ENCODE results near the gene IL21R.
"Not testable (repeated sequence)": the region's sequence is repeated elsewhere in the genome, so short reads cannot be mapped to it uniquely, and the experiment has no call there.

The IL21R gene

GRCh38 chr16:27398341-27398893 is 3.6 kb upstream of the IL21R start:
- intact Hi-C loops (cut with DNase I): not testable (repeated sequence)
- peak in 1 of 42 donors; percentile 33 for DNase-seq

DNA sequence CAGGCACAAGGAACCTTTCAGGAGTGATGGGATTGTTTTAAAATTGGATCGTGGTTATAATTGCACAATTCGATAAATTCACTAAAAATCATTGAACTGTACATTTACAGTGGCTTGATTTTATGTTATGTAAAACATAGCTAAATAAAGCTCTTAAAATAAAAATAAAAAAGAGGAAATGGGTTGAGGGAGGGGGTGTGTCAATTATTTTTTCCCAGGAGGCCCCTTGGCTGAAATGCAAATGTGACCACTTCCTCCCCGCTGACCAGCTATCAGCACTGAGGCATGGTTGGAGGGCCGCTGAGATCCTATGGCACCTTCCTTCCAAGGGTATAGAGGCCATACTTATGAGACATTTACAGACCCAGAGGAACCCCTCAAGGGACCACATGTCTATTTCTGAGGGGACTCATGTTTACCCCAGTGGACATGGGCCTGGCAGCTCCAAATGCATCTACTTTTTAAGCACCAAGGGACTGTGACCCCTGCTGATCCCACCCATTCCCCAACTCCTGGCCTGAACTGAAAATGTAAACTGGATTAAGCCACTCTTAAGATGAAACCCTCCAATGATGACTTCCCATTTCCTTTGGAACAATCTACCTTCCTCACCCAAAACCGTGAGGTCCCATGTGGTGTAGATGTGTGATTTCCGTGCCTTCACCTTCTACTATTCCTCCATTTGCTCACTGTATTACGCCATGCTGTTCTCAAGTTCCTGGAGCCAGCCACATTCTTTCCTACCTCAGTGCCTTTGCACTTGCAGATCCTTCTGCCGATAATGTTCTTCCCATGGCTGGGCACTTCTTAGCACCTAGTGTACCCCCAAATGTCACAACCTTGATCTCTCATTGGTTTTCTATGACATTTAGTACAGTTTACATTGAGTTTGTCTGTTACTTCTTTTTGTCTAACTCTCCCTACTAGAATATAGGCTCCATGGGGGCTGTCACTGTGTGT is 2.8 kb upstream of the IL21R start:
- peak in 1 of 42 donors; percentile 43 for DNase-seq
- intact Hi-C loops (cut with DNase I): no loop called here

GRCh38 chr16:27399969-27400368 is 2.0 kb upstream of the IL21R start:
- DNase-seq: no peak
- intact Hi-C loops (cut with DNase I): no loop called here

- intact Hi-C loops (cut with DNase I): no loop called here
- peak in 1 of 42 donors; percentile 14 for DNase-seq
These were observed 988 bp upstream of the IL21R start for GRCh38 chr16:27400751-27401620.

DNA sequence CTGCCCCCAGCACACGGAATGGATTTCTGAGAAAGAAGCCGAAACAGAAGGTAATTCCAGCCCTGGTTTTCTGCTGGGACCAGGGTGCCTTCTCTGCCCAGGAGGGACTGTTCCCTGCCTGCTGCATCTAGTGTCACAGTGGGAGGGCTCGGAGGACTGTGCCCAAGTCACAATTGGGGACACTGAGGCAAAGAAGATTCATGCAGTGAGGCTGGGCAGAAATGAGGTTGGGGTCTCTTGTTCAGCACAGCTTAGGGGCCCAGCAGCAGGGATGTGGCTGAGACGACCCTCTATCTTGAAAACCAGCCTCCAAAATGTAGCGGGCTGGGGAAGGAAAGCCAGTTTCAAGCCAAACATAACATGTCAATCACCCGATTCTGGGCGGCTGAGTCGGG is 592 bp downstream of the IL21R start:
- DNase-seq: no peak

GRCh38 chr16:27402964-27403600 is 1.1 kb downstream of the IL21R start:
- no peak for DNase-seq
- intact Hi-C loops (cut with DNase I): no loop called here

More for the DNA sequence above, 592 bp downstream of the IL21R start:
- intact Hi-C loops (cut with DNase I): no loop called here

DNA sequence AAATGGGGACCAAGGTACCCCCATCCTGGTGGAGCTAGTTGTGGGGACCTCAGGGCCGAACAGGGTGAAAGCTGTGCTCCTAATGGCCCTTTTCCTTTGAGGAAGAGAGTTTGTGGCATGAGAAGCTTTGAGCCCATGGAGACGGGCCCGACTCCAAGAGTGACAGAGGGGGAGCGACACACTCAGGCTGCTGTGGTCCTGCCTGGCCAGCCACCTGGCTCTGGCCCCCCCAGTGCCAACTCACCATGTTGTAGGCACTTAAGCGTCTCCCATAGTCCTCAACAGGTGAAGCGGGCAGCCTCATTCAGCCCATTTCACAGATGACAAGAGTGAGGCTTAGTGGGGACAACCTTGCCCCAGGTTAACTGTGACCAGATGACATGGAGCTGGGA is 1.6 kb downstream of the IL21R start:
- intact Hi-C loops (cut with DNase I): no loop called here
- no peak for DNase-seq

DNA sequence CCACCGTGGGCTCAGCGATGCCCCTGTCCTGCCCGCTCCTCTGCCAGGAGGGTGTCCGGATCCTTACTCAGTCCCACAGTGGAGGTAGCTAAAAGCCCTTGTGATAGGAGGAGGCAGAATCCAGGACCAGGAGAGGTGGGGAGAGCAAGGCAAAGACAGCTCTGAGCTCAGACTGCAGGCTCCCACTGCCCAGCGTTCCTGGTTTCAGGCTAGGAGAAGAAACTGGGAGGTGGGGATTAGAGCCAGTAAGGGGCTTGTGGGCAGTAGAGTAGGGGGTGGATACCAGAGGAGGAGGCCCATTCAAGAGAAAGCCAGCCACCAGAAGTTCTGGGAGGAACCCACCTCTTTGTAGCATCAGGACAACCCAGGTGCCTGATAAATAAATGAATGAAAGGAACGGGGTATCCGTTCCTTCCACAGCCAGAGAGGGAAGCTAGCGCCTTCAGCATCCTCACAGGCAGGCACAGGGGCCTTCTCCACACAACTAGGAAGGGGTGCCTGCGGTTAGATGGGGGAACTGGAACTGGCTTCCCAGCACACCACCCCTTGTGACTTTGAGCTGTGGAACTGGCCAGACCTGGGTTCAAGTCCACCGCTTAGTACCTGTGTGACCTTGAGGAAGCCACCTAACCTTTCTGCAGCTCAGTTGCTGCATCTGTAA is 2.3 kb downstream of the IL21R start:
- intact Hi-C loops (cut with DNase I): no loop called here
- no peak for DNase-seq

DNA sequence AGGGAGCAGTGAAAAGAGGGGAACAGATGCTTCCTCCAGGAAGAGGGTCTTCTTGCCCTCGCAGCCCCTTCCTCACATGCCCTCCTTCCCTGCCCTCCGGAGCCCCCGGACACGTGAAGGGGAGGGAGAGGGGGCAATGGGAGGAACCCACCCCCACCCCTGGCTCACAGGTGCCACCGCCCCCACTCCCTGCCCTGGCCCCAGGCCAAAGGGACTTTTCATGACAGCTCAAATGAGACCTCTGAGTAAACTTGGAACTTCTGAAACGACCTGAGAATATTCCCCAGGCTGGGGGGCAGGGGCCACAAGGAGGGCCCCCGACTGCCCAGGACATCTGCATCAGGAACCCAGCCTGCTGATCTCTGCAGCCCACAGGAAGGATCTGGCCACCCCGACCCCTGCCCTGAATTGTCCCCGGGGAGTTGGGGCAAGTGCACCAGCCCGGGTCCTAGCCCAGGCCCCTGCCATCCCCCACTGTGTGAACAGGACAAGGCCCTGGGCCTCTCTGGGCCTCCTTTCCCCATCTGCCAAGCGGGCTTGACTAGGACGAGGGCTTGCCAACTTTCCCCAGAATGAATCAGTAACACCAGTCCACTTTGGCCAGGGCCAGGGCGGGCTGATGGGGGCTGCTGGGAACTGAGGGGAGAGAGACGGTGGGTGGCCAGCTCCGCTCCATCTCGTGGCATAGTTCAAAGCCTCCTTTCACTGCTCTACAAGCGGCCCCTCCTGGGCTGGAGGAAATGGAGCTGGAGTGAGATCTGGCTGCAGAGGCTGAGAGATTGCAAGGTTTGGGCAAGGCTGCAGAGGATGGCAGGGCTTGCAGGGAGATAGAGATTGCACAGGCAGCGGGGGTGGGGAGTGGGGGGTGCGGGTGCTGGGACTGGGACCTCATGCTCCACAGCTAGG is 3.8 kb downstream of the IL21R start:
- DNase-seq: no peak
- intact Hi-C loops (cut with DNase I): no loop called here

DNA sequence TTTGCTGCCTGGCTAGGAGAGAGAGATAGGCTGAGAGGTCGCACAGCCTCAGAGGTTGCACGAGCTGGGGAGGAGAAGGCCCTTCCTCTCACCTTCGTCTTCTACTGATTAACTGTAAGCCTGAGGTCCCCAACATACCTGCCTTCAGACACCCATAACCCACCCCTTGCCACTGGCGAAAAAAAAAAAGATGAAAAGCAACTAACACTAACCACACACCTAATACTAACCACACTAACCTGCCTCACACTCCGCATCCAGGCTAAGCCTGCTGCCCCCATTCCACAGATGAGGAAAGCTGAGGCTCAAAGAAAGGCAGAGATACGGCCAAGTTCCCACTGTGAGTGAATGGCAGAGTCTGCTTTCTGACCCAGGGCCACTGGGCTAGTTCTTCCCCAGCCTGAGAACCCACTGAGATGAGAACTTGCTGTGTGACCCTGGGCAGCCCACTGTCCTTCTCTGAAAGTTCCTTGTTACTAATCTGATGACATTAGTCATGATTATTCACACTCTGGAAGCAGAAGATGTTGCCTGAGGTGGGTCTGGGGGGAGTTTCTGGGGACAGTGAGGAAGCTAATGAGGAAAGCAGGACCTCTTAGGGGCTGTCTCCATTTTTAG is 4.6 kb downstream of the IL21R start:
- intact Hi-C loops (cut with DNase I): no loop called here
- DNase-seq: no peak

GRCh38 chr16:27407133-27407532 is 5.2 kb downstream of the IL21R start:
- DNase-seq: no peak
- intact Hi-C loops (cut with DNase I): no loop called here

- no peak for DNase-seq
- intact Hi-C loops (cut with DNase I): no loop called here
These were observed 6.1 kb downstream of the IL21R start for GRCh38 chr16:27408012-27408601.

DNA sequence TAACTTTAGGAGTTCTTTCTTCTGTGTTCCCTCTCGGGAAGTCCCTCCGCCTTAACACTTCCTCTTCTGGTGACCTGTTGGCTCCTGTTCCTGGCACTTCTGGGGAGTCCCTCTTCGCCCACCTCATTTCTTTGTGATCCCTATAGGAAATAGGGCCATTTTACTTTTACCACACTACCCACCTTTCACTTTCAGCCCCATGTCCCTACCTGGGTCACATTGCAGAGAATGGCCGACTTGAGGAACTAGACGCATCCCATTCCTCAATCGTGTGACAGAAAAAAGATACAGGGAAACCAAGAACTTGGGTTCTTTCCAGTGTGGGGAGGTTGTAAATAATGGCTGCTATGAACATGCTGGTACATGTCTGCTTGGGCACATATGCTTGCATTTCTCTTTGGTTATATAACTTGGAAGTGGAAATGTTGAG is 6.6 kb downstream of the IL21R start:
- intact Hi-C loops (cut with DNase I): no loop called here
- DNase-seq: no peak

DNA sequence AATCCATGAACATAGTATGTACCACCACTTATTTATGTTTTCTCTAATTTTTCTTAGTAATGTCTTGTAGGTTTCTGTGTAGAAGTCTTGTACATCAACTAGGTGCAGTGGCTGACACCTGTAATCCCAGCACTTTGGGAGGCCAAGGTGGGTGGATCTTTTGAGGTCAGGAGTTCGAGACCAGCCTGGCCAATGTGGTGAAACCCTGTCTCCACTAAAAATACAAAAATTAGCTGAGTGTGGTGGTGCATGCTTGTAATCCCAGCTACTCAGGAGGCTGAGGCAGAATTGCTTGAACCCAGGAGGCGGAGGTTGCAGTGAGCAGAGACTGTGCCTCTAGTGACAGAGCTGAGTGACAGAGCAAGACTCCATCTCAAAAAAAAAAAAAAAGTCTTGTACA is 8.0 kb downstream of the IL21R start:
- intact Hi-C loops (cut with DNase I); DNase-seq: not testable (repeated sequence)

DNA sequence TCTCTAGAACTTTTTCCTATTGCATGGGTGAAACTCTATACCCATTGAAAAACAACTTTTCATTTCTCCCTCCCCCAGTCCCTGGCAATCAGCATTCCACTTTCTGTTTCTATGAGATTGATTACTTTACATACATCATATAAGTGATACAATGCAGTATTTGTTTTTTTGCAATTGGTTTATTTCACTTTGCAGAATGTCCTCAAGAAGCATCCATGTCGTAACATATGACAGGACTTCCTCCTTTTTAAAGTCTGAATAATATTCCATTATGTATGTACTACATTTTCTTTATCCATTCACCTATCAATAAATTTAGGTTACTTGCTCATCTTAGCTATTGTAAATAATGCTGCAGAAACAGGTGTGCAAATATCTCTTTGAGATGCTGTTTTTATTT is 8.8 kb downstream of the IL21R start:
- intact Hi-C loops (cut with DNase I): no loop called here
- no peak for DNase-seq

GRCh38 chr16:27413956-27414355 is 12.0 kb downstream of the IL21R start:
- intact Hi-C loops (cut with DNase I): no loop called here
- DNase-seq: no peak
